HG03135 (cell line): ENCODE measurements around the gene CHRNB2.
A peak's percentile ranks its signal among the peaks of the same experiment; 100 is the strongest.

Source experiments
- ATAC-seq: cut with Tn5 transposase; IDR thresholded peaks from one replicate; pipeline ENCODE4 v1.9.1; 2021; ENCODE audit warnings: mild to moderate bottlenecking, moderate library complexity; ENCODE audit not compliant: unreplicated experiment

CHRNB2 gene

DNA sequence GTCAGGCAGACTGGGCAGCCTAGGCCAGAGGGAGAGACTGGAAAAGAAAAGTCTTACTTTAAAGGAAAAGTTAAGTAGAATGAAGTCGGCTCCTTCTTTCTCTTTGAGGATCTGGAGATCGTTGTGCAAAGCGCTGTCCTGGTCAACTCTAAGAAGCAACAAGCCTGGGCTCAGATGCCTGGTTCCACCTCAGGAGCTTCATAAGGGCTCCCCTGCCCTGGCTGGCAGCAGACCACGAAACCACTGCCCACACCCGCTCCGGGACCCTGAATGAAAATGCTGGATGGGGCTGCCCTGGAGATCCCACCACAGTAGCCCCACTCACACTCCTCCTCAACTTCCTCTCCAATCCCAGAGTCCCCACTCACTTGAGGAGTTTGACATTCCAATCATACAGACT is 15.5 kb upstream of the CHRNB2 start:
- ATAC-seq: no peak

DNA sequence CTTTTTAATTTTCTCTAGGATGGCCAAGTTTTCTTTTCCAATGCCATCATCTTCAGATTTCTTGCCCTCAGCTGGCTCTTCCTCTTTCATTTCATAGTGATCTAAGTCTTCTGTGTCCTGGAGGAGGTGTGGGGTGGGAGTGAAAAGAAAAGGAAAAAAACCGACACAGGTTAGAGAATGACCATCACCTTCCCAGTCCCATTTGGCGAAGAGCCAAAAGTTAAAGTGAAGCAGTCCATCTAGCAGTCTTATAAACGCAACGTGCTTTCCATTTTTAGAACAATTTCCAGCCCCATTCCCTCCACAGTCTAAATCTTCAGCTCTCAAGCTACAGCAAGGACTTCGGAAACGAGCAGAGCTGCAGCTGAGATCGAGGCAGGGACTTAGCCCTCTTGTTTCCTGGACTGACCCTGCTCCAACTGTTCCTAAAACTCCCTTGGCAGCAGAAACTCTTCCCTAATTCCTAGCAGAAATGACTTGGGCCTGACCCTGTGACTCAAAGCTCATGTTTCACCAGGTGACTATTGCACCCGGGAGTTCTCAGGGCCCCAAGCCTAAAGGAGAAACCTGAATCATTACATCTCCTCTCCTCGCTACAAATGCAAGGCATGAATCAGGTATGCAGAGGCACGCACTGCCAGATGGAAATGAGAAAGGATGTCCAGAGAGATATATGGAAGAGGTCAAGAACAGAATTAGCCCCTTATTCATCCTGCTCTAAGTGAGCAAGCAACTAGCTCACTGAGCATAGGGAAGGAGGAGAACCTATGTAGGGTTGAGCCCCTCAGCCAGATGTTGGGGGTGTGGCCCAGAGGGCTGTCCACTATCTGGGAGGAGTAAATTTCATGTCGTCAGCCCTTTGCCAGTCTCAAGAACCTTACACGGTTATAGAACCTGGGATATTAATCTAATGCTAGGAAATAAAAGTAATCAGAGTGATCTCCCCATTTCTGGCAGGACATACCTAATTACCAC is 14.2 kb upstream of the CHRNB2 start:
- ATAC-seq: no peak

DNA sequence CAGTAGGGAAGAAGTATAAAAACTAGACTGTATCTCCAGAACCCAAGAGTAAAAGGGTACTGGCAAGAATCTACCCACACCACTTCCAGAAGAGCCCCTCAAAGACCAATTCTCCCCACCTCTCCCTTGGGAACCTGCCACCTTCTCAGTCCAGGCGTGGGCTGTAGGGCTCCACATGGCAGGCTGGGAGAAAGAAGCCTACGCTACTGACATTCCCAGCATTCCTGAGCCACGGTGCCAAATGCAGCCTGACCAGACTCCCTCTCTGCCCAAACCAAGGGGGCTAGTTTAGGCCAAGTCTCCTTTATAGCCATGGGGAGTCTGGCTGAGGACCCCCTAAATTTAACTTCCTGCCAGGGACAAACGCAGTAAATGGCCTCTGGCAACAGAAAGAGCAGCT is 11.2 kb upstream of the CHRNB2 start:
- no peak for ATAC-seq

DNA sequence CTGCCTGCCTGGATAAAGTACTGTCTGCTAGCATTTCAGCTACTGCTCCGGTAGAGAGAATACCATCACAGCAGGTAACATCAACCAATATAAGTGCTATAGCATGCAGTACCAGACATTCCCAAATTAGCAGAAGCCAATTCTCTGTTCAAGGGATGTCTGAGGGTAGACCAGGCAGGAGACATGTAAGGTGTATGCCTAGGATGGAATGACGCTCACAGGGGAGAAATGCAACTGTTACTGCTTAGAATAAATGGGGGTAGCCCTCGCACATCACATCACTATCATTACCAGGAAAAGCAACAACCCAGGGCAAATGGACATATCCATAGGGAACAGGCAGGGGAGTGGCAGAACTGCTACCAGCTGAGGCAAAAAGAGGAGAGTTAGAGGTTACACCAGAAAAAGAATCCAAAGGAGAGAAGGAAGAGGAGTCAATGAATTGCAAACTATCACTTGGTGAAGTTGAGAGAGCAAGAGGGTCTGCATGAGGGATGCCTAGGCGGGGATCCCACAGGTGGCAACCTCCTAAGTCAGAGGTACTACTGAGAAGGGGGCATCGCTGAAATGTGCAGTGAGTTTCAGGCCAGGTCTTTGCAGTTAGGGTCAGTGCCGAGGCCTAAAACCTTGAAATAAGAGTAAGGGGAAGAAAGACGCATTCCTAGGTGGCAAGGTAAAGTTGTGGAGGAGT is 10.2 kb upstream of the CHRNB2 start:
- ATAC-seq: no peak

DNA sequence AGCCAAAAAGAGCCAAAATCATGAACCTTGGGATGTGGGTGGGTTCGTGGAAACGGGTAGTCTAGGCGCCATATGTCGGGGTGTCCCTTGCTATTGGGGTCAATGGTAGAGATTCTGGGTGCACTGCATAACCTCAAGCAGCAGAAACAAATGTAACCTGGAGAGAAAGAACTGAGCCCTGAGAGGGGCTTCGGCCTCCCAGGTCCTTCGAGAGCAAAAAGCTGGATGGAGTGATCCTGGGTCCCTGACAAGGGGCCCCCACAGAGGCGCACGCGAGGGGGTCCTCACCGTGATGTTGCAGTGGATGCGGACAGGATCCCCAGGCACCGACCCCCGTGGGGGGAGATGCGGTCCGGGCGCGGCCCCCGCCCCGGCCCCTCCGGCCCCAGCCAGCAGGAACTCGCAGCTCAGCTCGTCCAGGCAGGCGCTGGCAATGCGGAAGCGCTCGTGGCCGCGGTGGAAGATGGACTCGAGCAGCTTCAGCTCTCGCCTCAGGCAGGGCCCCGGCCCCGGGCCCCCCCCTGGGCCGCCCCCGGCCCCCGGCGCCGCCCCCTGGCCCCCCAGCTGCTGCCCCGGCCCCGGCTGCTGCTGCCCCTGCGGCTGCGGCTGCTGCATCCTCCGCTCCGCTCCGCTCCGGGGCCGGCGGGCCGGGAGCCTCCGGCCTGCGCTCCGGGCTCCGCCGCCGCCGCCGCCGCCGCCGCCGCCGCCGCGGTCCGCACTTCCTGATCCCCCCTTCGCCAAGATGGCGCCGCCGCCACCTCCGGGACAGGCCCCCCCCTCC is 9.4 kb upstream of the CHRNB2 start, which contains the start of gene UBE2Q1:
UBE2Q1 (minus strand) TSS at position 724 of the 781 bp plus-strand sequence; CDS start at position 615, 109 bp downstream.
- peak; percentile 18 for ATAC-seq

DNA sequence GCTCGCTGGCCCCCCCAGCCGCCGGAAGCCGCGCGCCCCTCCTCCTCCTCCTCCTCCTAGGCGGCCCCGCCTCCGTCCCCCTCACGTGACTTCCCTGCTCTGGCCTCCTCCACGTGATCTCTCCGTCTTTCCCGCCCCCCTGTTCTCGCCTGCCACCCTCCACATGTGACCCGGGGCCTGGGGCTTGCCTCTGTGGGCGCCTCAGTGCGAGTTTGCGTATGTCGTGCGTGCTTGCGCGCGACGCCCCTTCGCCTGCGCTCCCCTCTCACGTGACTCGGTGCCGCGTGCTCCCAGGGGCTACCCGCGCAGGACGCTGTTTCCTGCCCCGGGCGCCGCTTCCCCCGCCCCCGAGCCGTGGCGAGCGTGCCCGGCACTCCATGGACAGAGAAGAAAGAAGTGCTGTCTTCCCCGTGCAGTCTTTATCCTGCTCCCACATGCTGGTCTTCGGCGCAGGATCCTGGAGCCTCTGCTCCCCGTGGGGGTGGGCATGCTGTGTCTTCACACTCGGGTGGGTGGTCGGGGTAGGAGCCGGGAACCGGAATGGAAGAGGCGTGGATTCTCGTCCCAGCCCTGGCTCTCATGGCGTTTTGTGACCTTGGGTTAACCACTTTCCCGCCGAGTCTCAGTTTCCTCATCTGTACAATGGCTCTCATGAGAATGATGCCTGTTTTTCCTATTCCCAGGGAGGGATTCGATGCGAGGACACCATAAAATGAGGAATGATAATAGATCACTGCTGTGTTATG is 8.7 kb upstream of the CHRNB2 start:
- ATAC-seq: peak; percentile 85

DNA sequence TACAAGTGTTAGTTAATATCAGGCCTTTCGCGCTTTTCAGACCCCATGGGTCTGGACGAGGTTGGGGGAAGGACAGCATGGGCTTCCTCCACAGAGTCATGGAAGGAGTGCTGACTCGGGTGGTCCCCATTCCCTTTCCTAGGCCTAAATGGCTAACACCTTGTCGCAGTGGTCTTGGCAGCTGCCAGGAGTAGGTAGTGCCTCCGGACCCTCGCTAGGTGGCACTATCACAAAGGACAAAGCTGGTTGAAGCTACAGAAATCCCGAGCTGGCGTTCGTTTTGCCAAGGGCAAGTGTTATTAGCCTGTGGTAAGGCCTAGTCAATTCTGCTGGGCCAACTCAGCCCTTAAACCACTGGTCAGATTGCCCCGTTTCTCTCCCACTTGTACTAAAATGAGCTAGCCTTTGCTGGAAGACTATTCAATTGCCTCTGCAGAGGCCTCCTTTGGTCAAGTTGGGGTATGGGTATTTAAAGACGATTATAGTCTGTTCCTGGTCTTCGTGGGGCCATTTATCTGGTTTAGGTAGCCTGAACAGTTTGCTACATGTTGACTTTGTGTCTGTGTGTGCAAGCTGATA is 8.0 kb upstream of the CHRNB2 start:
- ATAC-seq: peak; percentile 47

DNA sequence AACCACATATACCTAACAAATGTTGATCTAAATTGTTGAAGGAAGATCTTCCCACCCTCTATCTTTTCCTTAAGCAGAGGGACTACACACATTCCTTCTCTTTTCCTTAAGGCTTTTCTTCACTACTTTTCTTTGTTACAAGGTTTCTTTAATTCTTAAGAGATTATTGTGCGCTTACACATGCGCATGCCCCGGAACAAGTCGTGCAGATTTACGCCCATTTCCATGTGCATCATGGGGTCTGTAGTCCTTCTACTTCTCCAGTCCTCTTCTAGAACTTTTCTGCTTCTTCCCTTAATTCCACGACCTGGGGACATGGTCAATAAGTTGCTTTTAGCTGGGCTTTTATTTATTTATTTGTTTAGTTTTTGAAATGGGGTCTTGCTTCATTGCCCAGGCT is 1.7 kb upstream of the CHRNB2 start:
- ATAC-seq: no peak

DNA sequence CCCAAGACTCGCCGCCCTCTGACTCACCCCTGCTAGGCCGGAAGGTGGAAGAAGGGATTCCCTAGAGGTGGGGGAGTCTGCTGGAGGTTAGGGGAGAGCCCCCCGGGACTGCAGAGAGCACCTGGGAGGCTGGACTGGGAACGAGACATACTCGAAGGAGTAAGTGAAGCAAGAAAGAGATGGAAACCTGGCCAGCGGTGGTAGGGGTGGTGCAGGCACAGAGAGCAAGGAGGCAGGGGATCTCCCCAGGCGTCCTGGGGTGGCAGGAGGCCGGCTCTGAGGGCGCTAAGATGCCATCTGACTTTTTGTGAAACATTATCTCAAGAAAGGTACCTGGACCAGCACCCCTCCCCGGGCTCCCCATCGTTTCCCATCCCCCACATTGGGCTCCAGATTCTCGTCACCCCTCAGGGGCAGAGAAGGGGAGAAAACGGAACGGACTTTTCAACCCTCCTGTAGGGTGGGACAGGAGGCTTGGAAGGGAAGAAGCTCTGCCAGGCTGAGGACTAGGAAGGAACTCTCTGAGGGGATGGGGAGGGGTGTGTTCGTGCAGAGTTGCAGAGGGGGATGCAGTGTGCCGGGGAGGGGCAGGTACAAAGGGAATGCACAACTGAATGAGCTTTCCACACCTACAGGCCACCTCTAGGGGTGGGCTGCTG is 708 bp downstream of the CHRNB2 start:
- ATAC-seq: no peak

DNA sequence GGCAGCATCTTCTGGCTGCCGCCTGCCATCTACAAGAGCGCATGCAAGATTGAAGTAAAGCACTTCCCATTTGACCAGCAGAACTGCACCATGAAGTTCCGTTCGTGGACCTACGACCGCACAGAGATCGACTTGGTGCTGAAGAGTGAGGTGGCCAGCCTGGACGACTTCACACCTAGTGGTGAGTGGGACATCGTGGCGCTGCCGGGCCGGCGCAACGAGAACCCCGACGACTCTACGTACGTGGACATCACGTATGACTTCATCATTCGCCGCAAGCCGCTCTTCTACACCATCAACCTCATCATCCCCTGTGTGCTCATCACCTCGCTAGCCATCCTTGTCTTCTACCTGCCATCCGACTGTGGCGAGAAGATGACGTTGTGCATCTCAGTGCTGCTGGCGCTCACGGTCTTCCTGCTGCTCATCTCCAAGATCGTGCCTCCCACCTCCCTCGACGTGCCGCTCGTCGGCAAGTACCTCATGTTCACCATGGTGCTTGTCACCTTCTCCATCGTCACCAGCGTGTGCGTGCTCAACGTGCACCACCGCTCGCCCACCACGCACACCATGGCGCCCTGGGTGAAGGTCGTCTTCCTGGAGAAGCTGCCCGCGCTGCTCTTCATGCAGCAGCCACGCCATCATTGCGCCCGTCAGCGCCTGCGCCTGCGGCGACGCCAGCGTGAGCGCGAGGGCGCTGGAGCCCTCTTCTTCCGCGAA is 3.8 kb downstream of the CHRNB2 start:
- no peak for ATAC-seq

DNA sequence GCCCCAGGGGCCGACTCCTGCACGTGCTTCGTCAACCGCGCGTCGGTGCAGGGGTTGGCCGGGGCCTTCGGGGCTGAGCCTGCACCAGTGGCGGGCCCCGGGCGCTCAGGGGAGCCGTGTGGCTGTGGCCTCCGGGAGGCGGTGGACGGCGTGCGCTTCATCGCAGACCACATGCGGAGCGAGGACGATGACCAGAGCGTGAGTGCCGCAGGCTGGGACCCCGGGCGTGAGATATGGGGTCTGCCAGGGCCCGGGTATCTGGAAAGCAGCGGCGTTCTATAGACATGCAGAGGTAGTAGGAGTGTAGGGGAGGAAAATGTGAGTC is 4.3 kb downstream of the CHRNB2 start:
- ATAC-seq: no peak

DNA sequence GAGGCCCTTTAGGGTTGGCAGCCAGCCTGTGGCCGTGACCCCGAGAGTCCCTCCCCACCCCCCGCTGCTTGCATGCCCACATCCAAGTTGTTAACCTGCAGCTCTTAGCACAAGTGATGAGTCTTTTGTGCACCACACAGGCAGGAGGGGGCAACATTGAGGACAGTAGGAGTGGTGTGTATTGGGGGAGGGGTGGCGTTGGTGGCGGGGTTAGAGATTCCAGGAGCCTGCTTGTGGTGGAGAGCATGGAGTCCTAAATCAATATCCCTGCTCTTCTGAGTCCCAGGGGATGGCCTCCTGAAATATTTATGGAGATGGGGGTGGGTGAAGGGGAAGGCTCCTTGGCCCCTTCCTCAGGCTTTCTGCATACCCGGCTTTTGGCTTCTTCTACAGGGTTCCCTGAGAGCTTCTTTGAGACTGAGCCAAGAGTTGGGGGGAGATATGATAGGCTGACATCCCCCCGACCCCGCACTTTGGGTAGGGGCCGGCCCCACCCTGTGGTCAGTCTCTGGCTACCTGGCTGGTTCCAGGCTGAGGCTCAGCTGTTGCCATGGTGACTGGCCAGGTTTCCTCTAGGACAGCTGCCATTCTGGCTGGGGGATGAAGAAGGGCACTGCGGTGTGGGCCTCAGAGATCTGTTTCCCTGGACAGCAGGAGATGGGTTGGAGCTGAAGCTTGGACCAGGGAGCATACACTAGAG is 5.0 kb downstream of the CHRNB2 start:
- no peak for ATAC-seq

DNA sequence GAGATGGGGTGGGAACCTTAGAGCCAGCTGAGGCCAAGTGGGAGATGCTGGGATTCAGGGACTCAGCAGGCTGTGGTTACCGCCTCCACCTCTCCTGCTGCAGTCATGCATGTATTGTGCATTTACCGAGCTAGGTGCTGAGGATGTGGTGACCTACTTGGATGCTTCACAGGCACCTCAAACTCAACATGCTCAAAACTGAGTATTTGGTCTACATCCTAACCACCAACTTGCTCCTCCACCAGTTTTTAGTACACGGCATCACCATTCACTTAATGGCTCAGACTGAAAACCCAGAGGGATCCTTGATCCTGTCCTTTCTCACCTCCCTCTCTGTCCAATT is 5.6 kb downstream of the CHRNB2 start:
- ATAC-seq: no peak

DNA sequence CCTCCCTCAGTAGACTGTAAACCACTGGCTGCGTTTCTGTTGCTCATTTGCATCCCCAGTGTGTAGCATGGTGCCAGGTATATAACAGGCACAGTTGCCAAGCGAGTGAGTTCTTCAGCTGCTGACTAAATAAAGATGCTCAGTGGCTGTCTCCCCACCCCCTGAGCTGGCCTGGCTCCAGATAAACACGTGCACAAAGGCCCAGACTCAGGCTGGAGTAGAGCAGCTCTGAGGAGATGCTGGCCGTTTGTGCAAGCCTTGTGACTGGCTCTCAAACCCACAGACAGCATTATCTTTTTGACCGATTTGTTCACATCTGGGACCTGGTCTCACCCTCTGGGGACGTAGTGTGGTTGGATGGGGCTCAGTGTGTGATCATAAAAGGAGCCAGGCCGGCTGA is 7.1 kb downstream of the CHRNB2 start:
- ATAC-seq: no peak

DNA sequence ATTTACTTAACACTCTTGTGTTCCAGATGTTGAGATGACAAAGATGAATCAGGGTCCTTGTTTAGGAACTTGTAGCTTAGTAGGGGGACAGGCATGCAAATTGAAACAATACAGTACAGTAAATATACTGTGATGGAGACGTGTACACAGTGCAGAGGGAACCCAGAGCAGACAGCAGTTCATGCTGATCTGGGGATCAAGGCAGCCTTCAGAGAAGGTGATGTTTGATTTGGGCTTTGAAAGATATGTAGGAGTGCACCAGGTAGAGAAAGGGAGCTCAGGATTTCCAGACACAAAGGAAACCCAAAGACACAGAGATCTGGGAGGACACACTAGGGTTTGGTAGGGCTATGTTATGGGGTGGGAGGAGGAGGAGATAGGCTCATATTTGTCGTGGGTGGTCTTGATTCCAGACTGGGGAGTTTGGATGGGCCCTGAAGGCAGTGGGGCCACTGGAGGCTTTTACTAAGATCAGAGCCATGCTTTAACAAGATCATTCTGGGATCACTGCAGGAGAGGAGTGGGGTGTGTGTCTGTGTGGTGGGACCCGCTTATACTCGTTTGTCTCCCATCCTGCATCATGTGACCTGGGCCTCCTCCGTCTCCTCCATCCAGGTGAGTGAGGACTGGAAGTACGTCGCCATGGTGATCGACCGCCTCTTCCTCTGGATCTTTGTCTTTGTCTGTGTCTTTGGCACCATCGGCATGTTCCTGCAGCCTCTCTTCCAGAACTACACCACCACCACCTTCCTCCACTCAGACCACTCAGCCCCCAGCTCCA is 7.8 kb downstream of the CHRNB2 start:
- no peak for ATAC-seq

DNA sequence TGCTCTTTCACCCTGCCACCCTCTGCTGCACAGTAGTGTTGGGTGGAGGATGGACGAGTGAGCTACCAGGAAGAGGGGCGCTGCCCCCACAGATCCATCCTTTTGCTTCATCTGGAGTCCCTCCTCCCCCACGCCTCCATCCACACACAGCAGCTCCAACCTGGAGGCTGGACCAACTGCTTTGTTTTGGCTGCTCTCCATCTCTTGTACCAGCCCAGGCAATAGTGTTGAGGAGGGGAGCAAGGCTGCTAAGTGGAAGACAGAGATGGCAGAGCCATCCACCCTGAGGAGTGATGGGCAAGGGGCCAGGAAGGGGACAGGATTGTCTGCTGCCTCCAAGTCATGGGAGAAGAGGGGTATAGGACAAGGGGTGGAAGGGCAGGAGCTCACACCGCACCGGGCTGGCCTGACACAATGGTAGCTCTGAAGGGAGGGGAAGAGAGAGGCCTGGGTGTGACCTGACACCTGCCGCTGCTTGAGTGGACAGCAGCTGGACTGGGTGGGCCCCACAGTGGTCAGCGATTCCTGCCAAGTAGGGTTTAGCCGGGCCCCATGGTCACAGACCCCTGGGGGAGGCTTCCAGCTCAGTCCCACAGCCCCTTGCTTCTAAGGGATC is 8.5 kb downstream of the CHRNB2 start:
- no peak for ATAC-seq

DNA sequence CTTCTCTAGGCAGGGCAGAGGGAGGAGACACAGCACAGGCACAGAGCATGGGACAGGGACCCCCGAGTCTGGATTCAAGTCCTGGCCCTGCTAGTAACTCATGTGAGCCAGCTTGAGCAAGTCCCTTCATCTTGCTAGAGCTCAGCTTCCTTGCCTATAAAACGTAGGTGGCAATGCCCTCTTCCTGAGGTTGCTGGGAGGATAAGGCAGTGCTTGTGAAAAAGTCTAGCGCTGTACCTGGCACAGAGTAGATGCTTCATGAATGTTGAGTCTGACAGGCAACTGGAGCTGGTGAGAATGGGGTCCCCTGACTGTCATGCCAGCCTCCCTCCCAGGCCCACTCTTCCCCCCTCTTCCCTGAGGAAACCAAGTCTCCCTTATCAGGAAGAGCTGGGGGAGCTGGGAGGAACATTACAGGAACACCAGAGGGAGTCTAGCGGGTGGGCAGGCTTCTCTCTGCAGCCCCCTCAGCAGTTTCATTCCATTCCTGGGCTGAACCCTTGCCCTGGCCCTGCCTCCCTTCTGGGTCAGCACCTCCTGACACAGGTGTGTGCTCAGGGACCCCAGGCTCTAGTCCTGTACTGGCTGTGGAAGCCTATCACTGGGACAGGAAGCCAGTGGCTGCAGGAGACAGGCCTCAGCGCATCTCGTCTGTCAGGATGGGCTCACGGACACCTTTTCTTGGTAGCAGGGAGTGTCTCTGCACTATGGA is 9.9 kb downstream of the CHRNB2 start:
- ATAC-seq: no peak
